ENCODE measurements around the gene MAML2.

MAML2 gene

DNA sequence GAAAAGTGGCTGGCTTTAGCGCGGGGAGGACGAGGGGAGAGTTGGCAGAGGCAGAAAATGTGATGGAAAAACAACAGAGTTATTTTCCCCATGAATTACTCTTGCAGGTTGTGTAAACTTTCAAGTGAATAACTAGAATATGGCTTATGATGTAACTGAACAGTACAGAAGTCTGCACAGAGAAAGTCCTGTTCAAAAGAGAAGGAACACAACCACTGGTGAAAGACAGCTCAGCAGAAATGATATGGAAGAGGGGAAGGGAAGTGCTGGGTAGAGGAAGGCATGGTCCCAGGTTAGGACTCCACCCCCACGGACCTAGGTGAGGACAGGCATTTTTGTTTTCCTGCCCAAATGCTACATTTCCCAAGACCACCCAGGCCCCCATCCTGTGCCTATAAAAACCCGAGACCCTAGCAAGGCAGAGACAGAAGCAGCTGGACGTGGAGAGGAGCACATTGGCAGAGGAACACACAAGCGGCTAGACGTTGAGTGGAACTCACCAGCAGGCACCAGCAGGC, 77.7 kb downstream of the MAML2 start:
- no peak for FAIRE-seq

DNA sequence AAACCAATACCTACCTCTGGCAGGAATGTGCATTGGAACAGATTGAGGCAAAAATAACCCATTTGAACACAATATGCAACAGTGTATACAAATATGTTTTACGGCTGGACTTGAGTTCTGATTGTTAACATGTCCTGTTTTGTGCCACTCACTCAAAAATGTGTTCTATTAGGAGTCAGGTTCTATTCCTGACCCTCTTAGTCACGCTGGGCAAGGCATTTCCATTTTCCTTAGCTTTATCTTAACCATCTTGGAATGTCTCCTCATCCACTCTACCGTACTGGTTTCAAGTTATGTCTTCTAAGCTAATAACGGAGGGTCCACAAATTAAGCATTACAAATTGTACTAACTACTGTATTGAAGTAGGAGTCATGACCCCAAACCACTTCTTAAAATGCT, 78.6 kb downstream of the MAML2 start:
- FAIRE-seq: no peak

DNA sequence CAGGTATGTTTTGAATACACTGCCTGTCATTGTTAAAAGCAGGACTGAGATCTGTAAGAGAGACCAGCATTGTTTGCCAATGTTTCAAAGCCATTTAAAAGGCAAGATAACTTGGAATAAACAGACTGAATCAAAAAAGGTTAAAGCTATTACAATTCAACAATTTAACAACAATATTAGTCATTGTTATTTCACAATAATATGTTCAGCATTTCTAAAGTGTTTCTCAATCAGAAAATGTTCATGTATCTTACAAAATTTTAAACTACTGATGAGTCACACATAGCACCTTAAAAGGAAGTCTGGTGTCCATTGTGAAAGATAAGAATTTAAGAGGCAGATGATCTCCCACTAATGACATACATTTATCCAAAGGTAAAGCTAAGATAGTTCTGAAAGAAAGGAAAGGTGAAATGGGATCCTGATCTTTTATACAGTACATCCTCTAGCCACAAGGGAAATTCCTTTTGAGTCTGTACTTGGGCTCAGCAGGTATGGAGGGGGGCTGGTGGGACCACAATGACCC, 79.7 kb downstream of the MAML2 start:
- no peak for FAIRE-seq

DNA sequence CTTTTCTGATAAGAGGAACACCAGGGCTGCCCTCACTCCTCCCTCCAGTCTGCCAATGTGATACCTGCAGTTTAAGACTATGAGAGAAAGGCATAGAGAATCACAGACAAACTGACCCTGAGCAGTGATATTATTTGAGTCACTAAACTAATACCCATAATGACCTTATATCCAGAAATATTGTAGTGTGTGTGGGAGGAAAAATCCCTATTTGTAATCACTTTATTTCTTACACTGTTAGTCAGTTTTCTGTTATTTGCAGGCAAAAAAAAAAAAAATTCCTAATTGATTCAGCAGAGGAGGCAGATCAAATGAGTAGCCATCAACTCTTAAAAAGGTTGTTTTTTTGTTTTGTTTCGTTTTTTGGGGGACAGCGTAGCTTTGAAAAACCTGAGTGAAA, 82.5 kb downstream of the MAML2 start:
- no peak for FAIRE-seq

DNA sequence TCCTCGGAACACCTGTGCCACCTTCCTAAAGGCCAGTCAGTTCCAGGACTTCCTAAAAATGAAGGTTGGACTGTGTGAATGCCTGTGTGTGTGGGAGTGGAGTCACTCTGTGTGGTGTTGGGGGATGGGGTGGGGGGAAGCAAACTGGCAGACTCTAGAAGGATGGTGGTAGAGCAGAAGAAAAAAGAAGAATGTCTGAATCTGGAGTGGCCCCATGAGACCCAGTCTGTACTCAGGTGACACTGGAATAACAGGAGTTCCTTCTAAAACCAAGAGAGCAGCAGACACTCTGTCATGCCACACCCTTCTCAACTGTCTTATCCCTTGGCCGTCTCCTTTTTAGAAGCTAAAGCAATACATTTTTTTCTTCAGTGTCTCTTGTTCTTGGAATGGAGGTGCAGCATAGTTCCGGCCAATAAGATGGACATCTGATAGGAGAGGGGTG, 82.9 kb downstream of the MAML2 start:
- no peak for FAIRE-seq

DNA sequence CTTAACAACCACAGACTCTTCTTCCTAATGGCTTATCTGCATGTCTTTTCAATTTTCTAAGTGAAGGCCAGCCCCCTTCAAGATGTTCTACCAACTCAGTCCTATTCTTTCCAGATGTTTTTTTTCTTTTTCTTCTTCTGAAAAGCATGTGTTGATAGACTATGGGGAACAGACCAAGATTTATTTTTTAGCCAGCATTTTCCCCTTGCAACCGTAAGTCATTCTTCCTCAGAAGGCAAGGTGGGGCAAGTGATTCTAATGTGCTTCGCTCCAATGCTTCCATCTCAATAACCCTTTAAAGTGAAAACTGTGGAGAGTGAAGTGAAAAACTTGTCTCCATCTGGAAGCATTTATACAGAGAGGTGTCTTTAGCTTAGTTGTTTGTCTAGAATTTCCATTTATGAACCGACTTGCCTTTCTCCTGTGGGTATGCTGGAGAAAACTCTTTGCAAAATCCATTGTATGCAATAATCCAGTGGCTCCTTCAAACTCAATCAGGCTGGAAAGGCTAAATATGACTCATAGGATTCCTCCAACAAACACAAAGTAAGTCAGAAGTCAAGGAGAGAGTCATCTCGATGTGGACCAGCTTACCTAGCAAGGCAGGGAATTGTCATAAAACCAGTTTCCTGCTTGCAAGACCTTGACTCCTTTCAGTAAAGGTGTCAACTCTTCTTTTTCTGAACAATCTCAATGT, 83.7 kb downstream of the MAML2 start:
- FAIRE-seq: no peak

DNA sequence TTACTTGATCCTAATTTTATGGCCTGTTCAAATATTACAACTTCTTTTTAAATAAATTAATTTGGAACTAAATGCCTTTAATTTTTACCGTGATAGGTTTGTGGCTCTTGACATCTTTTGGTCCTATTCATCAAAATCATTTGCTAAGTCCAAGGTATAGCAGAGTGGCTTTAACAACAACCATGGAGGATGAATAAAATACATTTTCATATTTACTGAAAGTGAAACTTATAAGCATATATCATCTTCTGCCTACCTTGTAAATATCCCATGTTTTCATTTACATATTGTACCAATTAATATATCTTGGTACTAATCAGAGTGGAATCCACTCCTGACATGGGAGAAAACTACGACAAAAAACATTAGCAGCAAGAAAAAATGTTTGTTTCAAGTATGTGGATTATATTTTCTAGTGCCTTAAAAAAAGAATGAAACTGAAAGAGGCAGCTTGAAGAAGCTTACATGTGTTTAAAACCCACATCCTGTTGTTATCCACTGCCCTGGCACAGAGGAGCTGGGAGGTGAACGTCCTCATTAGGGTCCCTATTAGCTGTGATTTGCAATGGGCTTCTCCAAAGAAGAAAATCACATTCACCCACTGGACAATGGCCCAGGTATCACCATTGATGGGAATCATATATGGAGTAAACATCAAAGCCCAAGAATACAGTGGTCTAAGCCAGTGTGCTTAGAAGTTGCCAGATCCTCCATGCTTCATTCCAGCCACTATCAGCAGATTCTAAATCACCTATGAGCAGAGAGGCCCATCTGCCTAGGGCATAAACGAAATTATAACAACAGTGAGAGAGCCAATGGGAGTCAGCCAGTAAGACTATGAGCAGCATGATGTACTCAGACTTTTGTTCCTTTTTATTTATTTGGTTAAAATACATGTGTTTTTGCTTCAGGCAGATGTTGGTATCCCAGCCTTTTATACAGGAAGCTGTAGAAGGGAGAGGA, 84.7 kb downstream of the MAML2 start:
- no peak for FAIRE-seq

DNA sequence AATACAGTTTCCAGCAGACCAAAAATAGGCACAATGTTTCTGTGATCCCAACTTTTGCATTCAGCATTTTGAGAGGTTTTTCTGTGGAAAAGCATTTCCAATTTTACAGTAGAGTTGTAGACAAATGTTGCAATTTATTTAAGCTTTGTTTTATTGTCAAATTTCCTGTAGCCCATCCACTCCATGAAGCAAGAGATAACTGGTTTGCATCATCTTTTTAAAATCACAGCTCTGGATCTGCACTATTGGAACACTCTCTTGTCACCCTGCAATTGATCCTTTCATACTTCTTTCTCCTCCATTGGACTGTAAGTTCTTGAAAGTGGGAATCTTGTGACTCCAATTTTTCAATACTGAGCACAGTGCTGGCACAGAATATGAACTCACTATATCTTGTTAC, 86.0 kb downstream of the MAML2 start:
- FAIRE-seq: no peak

DNA sequence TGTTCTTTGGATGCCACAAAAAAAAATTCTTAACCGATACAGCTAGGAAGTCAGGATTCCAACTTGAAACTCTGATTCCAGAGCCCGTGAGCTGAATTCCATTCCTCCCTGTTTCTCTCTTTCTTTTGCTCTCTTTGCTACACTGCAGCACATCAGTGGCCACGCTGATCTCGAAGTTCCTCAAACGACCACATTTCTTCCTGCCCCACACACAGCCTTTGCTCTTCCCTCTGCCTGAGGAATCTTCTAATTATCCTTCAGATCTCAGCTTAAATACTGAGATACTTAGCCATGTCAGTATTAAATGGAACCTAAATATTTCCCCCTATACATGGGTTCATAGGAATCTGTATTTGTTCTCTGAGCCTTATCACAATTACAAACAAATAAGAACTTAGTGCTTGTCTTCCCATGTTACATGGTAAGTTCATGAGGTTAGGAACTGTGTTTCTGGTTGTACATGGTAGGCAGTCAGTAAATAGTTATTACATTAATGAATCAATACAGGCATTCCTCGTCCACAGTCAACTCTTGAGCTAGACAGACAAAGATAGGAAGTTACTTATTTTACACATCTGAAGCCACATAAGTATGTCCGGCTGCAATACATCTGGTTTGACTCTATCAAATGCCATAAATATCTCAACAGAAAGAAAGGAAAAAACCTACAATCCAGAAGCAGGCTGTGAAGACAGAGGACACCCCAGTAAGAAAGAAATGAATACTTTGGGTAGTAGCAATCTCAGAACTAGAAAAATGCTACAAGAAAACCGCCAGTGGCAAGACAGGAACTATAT, 86.6 kb downstream of the MAML2 start:
- FAIRE-seq: no peak

DNA sequence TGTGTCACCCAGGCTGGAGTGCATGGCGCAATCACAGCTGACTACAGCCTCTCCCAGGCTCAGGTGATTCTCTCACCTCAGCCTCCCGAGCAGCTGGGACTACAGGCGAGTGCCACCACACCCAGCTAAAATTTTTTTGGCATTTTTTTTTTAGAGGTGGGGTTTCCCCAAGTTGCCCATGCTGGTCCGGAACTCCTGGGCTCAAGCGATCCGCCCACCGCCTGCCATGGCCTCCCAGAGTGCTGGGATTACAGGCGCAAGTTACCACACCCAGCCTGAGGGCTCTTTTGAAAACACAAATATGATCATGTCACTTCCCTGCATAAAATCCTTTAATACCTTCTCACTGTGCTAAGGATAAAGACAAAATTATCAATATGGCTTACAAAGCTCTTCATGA, 88.1 kb downstream of the MAML2 start:
- no peak for FAIRE-seq

DNA sequence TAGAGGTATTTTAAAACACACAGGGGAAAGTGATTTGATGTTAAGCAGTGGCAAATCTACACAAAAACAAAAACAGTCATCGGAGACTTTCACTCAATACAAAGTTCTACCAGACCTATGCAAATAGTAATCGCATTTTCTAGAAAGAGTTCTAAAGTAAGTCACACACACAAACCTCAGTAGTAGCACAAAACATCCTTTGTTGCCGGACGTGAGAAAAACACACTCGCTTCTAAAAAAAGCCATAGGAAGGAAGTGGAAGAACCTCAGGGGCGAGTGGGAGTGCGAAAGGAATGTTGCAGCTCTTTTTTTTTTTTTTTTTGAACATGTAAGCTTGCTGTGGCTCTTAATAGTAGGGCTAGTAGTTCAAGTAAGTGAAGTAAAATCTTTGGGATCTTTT, 88.9 kb downstream of the MAML2 start:
- no peak for FAIRE-seq

DNA sequence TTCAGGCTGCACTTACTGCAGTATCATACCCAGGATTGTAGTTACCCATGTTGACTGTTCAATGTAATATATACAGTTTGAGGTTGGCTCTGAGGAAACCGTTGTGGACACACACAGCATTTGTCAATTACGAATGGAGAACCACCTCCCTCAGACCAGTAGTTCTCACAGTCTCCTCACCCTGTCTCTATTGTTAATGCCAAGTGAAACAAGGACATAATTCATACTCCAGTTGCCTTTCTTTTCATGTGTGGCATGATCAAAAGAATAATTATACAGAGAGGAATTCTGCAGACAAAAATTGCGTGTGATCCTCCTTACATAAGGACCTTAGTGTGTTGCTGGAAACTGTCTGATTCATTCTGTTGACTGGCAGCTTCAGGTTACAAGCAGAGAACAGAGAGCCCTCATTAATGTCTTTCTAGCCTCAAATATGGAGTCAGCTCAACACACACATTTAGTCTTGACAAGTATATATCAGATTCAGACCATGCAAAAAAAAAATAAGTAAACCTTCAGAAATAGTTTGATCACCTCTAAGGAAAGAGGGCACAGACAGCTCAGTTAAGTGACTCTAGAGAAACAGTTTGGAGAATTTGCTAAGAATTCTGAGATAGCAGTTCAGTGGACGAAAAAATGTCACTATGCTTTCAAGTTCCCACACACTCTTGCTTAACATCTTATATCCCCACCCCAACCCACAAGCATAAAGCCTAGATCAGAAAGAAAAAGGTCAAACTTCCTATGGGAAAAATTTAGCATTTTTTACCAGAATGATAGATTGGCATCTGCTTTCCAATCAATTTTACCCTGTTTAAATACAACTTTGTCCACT, 96.1 kb downstream of the MAML2 start:
- no peak for FAIRE-seq

DNA sequence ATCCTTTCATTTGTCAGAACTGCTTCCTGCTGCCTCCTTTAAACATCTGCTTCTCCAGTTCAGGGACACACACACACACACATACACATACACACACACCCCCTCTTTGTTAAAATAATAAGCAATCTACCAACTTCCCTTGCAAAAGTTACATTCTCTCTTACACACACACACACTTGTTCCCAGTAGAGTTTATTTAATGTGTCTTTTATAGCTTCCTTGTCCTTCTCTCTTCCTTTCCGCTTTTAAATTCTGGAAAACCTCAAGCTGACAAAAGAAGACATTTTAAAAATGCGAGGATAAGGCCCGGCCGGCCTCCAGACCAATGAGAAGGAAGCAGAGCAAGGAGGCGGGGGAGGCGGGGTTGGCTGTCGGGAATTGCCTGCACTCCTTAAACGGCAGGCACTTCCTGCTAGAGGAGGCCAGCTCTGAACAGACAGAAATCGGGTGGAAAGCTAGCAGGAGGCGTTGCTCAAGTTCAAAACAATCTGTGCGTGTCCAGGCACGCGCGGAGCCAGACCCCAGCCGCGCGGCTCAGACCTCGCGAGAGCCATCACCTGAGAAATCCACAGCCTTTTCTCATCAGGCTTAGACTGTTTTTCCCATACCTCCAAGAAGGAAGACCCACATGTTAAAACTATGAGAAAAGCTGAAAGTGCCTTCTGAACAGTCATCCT, 99.9 kb downstream of the MAML2 start:
- peak; percentile 98 for FAIRE-seq

DNA sequence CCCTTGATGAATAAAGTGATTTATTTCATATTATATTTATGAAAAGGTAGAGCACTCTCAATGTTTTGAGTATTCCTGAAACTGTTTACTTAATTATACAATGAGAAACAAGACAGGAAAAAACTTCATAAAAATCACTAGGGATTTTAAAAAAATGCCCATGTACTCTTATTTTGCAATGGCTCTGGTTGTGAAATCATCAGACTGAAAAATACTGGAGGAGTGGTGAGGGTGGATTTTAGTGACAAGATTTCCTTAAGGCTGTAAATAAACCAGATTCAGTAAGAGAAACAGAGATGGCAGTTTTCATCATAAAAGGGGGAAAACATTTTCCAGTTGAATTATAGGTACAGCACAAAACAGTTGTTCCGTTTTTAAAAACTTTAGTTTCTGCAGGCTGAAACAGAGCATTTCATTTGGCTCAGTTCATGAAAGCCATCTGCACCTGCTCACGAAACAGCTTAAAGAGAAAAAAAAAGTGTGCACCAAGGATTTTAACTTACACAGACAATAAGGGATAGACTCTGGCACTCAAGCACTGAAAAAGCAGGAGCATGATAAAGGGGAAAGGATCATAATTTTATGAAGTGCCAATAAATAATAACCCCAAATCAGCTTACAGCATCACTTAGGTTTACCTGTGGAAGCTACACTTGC, 100.7 kb downstream of the MAML2 start:
- FAIRE-seq: no peak

DNA sequence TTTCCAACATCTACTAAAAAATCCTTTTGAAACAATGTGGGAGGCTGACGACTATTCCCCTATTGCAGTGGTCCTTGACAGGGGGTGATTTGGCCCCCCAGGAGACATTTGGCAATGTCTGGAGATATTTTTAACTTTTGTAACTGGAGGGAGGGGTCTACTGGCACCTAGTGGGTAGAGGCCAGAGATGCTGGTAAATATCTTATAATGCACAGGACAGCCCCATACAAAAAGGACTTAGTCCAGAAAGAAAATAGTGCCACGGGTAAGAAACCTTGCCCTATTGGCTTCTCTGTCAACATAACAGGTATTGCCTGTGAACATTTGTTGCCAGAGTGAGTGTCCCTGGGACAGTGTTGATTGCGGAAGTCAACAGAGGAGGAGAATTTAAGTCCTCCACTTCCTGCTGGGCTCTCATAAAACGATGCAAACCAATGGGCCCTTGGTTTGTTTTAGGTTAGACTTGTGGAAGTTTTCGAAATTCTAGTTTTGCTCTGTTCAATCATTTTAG, 101.6 kb downstream of the MAML2 start:
- no peak for FAIRE-seq

DNA sequence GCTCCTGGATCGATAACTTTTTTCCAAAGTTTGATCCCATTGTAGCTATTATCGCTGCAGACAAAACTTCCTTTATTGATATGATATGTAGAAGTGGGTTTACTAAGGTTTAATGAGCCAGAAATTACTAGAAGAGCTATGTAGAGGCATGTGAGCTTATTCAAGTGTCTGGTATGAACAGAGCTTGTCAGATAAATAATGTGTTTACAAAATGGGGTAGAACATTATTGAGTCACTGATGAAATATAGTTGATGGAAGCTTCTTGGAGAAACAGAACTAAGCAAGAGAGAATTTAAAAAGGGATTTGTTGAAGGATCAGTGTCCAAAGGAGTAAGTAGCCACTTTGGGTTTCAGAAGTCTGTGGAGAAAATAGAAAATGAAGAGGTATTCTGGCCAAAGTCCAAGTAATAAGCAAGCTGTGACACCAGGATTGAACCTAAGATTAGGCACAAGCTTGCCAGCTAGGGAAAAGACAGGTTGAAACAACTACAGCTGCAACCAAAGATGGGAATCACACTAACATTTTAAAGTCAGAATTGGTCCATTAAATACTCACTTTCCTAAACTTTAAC, 104.3 kb downstream of the MAML2 start:
- FAIRE-seq: no peak

DNA sequence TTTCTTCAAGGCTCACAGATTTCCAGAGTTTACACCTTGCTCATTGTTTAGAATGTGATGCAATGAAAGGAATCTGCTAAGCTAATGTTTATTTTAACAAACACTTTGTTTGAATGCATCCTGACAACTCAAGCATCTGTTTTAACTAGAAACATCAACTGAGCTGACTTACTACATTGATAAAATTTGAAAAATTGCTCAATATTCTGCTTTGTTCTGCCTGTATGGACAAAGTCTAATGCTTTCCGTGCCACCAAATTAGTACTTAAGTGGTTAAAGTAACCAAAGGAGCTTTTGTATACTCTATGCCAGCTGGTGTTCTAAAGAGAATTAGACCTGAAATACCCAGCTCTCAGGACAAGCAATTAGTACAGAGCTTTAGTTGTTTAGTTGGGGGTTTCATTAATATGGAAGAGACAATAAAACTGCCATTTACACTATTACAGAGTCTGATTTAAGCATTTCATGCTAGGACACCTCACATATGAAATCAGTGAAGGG, 105.2 kb downstream of the MAML2 start:
- FAIRE-seq: no peak

DNA sequence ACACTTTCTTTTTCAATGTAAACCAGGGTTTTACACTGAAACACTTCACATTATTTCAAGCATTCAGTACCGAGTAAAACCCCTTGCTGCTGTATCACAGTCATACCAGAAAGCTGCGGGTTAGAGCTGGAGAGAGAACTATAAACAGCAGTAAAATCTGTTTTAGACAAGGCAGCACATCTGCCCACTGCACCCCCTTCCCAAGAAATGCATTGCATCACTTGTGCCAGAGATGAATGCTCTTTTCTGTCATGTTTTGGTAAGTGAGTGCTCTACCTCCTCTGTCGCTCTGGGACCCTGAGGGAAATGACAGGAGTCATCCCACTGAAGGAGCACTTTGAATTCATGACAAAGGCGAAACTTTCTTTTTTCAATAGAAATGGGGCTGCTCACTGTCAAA, 107.2 kb downstream of the MAML2 start:
- FAIRE-seq: no peak

DNA sequence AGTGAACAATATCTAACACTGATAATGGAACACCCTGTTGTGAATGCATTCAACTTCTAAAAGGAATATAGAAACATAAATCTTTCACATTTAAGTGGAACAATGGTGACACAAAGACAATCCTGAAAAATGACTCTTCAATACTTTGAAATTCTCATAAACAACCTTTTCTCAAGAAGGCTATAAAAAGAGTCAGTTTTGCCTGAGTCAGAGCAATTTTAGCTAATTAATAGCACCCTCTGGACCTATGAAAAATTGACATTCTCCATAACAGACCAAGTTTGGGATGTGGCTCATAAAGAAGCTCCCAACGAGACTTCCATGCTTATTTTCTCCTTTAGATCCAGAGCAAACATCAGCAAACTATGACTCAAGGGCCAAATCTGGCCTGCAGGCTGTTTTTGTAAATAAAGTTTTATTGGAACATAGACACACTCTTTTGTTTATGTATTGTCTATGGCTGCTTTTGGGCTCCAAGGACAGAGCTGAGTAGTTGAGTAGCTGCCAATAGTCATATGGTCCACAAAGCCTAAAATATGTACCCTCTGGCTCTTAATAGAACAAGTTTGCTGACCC, 108.0 kb downstream of the MAML2 start:
- no peak for FAIRE-seq
